Lung (tissue), 12 donors: ENCODE measurements around the gene CLCN4. TPM values are rescaled to one million over a fixed set of nuclear protein-coding genes. Genes with fewer than 3 reads are reported as not detected.

Experiments
- ATAC-seq: fragments of 200-7000 bp; cut with Tn5 transposase; one replicate; pipeline ENCODE4 v1.9.1; 2020; ENCODE audit warnings: moderate number of reproducible peaks; ENCODE audit not compliant: insufficient read depth, low FRiP score
- DNase-seq, 3 donors: peaks; one replicate each; pipeline ENCODE4 v3.0.0-alpha.2; 2013 to 2017
- H3K27ac ChIP-seq, 2 donors: one replicate each; pipeline ENCODE4 v1.5.1; 2013; ENCODE audit warnings: mild to moderate bottlenecking in 2 of 2, moderate library complexity in 2 of 2, control low read depth in 1 of 2, inconsistent platforms in 1 of 2, low read depth in 1 of 2, low read length in 1 of 2
- H3K27me3 ChIP-seq, 3 donors: one replicate each; pipeline ENCODE4 v1.5.1; 2013; ENCODE audit warnings: low read length in 2 of 3; ENCODE audit not compliant: control insufficient read depth in 3 of 3, insufficient read depth in 3 of 3
- H3K36me3 ChIP-seq, 4 donors: one replicate each; pipeline ENCODE4 v1.5.1; 2013; ENCODE audit warnings: low read length in 4 of 4, mild to moderate bottlenecking in 1 of 4, moderate library complexity in 1 of 4; ENCODE audit not compliant: control insufficient read depth in 4 of 4, insufficient read depth in 4 of 4
- H3K4me1 ChIP-seq, 5 donors: one replicate each; pipeline ENCODE4 v1.5.1; 2013; ENCODE audit warnings: low read length in 5 of 5, mild to moderate bottlenecking in 2 of 5, moderate library complexity in 1 of 5; ENCODE audit not compliant: control insufficient read depth in 5 of 5, insufficient read depth in 5 of 5
- H3K4me3 ChIP-seq: one replicate; pipeline ENCODE4 v1.5.1; 2013; ENCODE audit warnings: mild to moderate bottlenecking, control low read depth, moderate library complexity
- H3K9ac ChIP-seq, 2 donors: one replicate each; pipeline ENCODE4 v1.5.1; 2013; ENCODE audit warnings: low read length in 2 of 2, control low read depth in 1 of 2; ENCODE audit not compliant: insufficient read depth in 1 of 2
- H3K9me3 ChIP-seq, 4 donors: one replicate each; pipeline ENCODE4 v1.5.1; 2013; ENCODE audit warnings: low read length in 3 of 4, mild to moderate bottlenecking in 1 of 4, moderate library complexity in 1 of 4; ENCODE audit not compliant: control insufficient read depth in 4 of 4, insufficient read depth in 3 of 4
- CTCF ChIP-seq: IDR thresholded peaks from 2 replicates; pipeline ENCODE4 v1.5.1; 2012; ENCODE audit warnings: mild to moderate bottlenecking; ENCODE audit errors: control extremely low read depth, extremely low read depth
- WGBS, 2 donors: extraction: QIAGEN DNeasy Blood & Tissue Kit; methylation state at CpG; one replicate each; pipeline ENCODE4 v1.1.7; 2013; 5-methylcytosine and 5-hydroxymethylcytosine counted together
- polyA plus RNA-seq, 2 donors: library from polyadenylated mRNA; stranded (reverse); fragments of 200-250 nt; gene quantifications; one replicate each; pipeline ENCODE4 v1.2.1, GENCODE V29; 2013
- total RNA-seq, 2 donors: library from RNA; depleted of rRNA in 1 of 2; stranded (reverse); fragments of >200 nt in 1 of 2; gene quantifications; one replicate each; pipeline ENCODE4 v1.2.1, GENCODE V29; 2014 to 2021
- donor health status: control.
- donor health status: control.
- donor health status: Bipolar disorder and iron deficiency.
- donor health status: healthy.
- donor health status: DM: yes; HTN: yes; CAD: no.

Gene CLCN4
- total and polyA plus RNA-seq, 4 donors: 2.1 to 11.3 (median 5.8) TPM

GRCh38 chrX:10189317-10190268, 32.8 kb downstream of the CLCN4 start:
- ATAC-seq: peak; percentile 65
- Histone ChIP-seq H3K4me1 (no peaks in the 10 kb centered on the region), H3K4me3 (no peak overlapping the region), H3K36me3 (no peaks in the 10 kb centered on the region), H3K9me3 (peaks cover 0 to 2% (median 0%) of the 10 kb centered on the region in 4 donors), H3K27me3 (peaks cover 0 to 8% (median 5%) of the 10 kb centered on the region in 3 donors), H3K27ac (peak overlapping the region in 1 of 2 donors; percentile 28), H3K9ac (no peak overlapping the region)
- peak; percentile 77 to 86 (median 80) for DNase-seq
- WGBS, 2 donors: 29 to 46% methylated on average over 16 of the region's 16 CpGs
- TF ChIP-seq CTCF: peak; percentile 91

DNA sequence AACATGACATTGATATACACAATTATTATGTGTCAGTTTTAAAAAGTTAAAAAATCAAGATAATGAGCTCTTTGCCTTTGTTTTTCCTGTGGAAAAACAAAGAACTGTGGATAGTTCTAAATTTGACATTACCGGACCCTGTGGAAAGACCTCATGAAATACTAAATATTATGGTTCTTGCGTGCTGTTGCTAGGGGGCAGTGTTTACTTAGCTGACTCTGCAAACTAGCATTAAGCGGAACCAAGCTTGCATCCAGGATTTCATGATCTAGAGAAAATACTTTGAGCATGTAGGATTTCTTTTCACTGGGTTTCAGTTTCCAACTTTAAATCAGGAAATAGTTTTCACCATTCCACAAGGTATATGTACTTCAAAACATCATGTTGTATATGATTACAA, 33.6 kb downstream of the CLCN4 start:
- Histone ChIP-seq H3K27me3 (peaks cover 0 to 7% (median 4%) of the 10 kb centered on the region in 3 donors), H3K9ac (no peak overlapping the region), H3K4me1 (no peaks in the 10 kb centered on the region), H3K36me3 (no peaks in the 10 kb centered on the region), H3K9me3 (peaks cover 0 to 2% (median 0%) of the 10 kb centered on the region in 4 donors), H3K27ac (no peak overlapping the region), H3K4me3 (no peak overlapping the region)
- DNase-seq (peak; percentile 67 to 91 (median 83)), ATAC-seq (no peak)
- 6 to 7% methylated on average over 3 of the region's 3 CpGs for WGBS, 2 donors
- TF ChIP-seq CTCF: peak; percentile 43

DNA sequence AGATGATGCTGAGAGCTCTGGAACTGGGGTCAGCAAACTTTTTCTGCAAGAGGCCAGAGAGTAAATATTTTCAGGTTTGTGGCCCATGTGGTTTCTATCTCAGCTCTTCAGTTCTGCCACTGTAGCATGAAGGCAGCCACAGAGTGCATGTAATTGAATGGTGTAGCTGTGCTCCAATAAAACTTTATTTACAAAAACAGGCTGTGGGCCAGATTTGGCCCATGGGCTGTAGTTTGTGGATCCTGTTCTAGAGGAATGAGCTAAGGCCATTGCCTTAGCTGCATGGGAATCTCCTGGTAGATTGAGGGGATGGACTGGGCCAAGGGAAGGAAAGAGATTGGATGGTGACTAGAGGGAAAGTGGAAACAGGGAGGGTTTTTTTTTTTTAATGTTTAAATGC, 36.8 kb downstream of the CLCN4 start:
- H3K9me3 ChIP-seq: peaks cover 0 to 2% (median 0%) of the 10 kb centered on the region in 4 donors
- H3K36me3 ChIP-seq: no peaks in the 10 kb centered on the region
- H3K9ac ChIP-seq: no peak overlapping the region
- DNase-seq (no peak), ATAC-seq (no peak)
- H3K4me3 ChIP-seq: no peak overlapping the region
- H3K27ac ChIP-seq: no peak overlapping the region
- no peaks in the 10 kb centered on the region for H3K4me1 ChIP-seq
- peaks cover 0 to 8% (median under 1%) of the 10 kb centered on the region in 3 donors for H3K27me3 ChIP-seq
- TF ChIP-seq CTCF: no peak
